Osteocyte (in vitro differentiated cells): Measurements from ENCODE around the gene BBX. TPM values are rescaled to one million over a fixed set of nuclear protein-coding genes. Genes with fewer than 3 reads are reported as not detected.

Experiments used
- DNase-seq: peaks from one replicate; pipeline ENCODE4 v3.0.0; 2021; ENCODE audit warnings: mixed read lengths; ENCODE audit not compliant: unreplicated experiment; ENCODE audit errors: extremely low spot score
- H3K27ac Mint-ChIP-seq: one replicate; pipeline ENCODE4 v1.8.0; 2021; ENCODE audit warnings: mild to moderate bottlenecking, mixed read lengths; ENCODE audit not compliant: unreplicated experiment
- H3K27me3 Mint-ChIP-seq: one replicate; pipeline ENCODE4 v1.8.0; 2021; ENCODE audit warnings: mixed read lengths; ENCODE audit not compliant: unreplicated experiment
- H3K36me3 Mint-ChIP-seq: one replicate; pipeline ENCODE4 v1.8.0; 2021; ENCODE audit warnings: mixed read lengths; ENCODE audit not compliant: unreplicated experiment
- H3K4me1 Mint-ChIP-seq: one replicate; pipeline ENCODE4 v1.8.0; 2021; ENCODE audit warnings: mixed read lengths; ENCODE audit not compliant: unreplicated experiment
- H3K4me3 Mint-ChIP-seq: one replicate; pipeline ENCODE4 v1.8.0; 2021; ENCODE audit warnings: mild to moderate bottlenecking, moderate library complexity, mixed read lengths; ENCODE audit not compliant: unreplicated experiment
- H3K9me3 Mint-ChIP-seq: one replicate; pipeline ENCODE4 v1.8.0; 2021; ENCODE audit warnings: mixed read lengths; ENCODE audit not compliant: unreplicated experiment
- CTCF ChIP-seq: fragments of 200-600 bp; sonication (generic); IDR thresholded peaks from 2 replicates; pipeline ENCODE4 v1.5.0; 2021; ENCODE audit warnings: antibody characterized with exemption, mild to moderate bottlenecking, moderate library complexity
- total RNA-seq: library from RNA; stranded (reverse); gene quantifications from 2 replicates; pipeline ENCODE4 v1.2.1, GENCODE V29; 2021

BBX gene
- total RNA-seq, 1 donor from 2014 or later, result 92.2 TPM

- peaks cover 13% of the 10 kb centered on the region for H3K4me1 Mint-ChIP-seq
- H3K4me3 Mint-ChIP-seq, result no peak overlapping the region
- H3K36me3 Mint-ChIP-seq, result peaks cover 50% of the 10 kb centered on the region
- no peak for DNase-seq
- no peaks in the 10 kb centered on the region for H3K27me3 Mint-ChIP-seq
- H3K9me3 Mint-ChIP-seq, result no peaks in the 10 kb centered on the region
- no peak overlapping the region for H3K27ac Mint-ChIP-seq
- no peak for TF ChIP-seq CTCF
Observed at GRCh38 chr3:107806536-107806935, 283.8 kb downstream of the BBX start.

GRCh38 chr3:107810171-107811071, 287.7 kb downstream of the BBX start:
- H3K27ac Mint-ChIP-seq, result no peak overlapping the region

GRCh38 chr3:107813026-107813425, 290.3 kb downstream of the BBX start:
- no peak for DNase-seq
- peaks cover 14% of the 10 kb centered on the region for H3K4me1 Mint-ChIP-seq
- peaks cover 3% of the 10 kb centered on the region for H3K27me3 Mint-ChIP-seq
- no peak overlapping the region for H3K4me3 Mint-ChIP-seq
- H3K36me3 Mint-ChIP-seq, result peaks cover 16% of the 10 kb centered on the region
- no peaks in the 10 kb centered on the region for H3K9me3 Mint-ChIP-seq
- TF ChIP-seq CTCF, result no peak
- H3K27ac Mint-ChIP-seq, result peak overlapping the region; percentile 9

More at GRCh38 chr3:107810171-107811071, 287.7 kb downstream of the BBX start:
- Mint-ChIP-seq H3K4me1 (peaks cover 18% of the 10 kb centered on the region), H3K4me3 (no peak overlapping the region), H3K27me3 (no peaks in the 10 kb centered on the region), H3K36me3 (peaks cover 27% of the 10 kb centered on the region), H3K9me3 (no peaks in the 10 kb centered on the region)
- no peak for TF ChIP-seq CTCF
- DNase-seq, result no peak

- peaks cover 3% of the 10 kb centered on the region for H3K27me3 Mint-ChIP-seq
- no peak overlapping the region for H3K4me3 Mint-ChIP-seq
- no peak overlapping the region for H3K27ac Mint-ChIP-seq
- no peaks in the 10 kb centered on the region for H3K9me3 Mint-ChIP-seq
- DNase-seq, result no peak
- H3K36me3 Mint-ChIP-seq, result no peaks in the 10 kb centered on the region
- no peak for TF ChIP-seq CTCF
- H3K4me1 Mint-ChIP-seq, result peaks cover 11% of the 10 kb centered on the region
Observed at GRCh38 chr3:107816107-107816506, 293.3 kb downstream of the BBX start.

- no peak for TF ChIP-seq CTCF
- Mint-ChIP-seq H3K4me1 (peaks cover 11% of the 10 kb centered on the region), H3K9me3 (no peaks in the 10 kb centered on the region), H3K27ac (no peak overlapping the region), H3K27me3 (peaks cover 6% of the 10 kb centered on the region), H3K4me3 (no peak overlapping the region), H3K36me3 (no peaks in the 10 kb centered on the region)
- DNase-seq, result no peak
Observed at GRCh38 chr3:107817076-107817475, 294.3 kb downstream of the BBX start.
